Psoas muscle (tissue), 8 donors: ENCODE data around the gene CPXM2. TPM values are rescaled to one million over a fixed set of nuclear protein-coding genes. Genes with fewer than 3 reads are reported as not detected.

Experiments used
- ATAC-seq, 4 donors: fragments of 200-7000 bp; cut with Tn5 transposase; one replicate each; pipeline ENCODE4 v1.9.1; 2020; ENCODE audit warnings: moderate library complexity in 3 of 4, mild to moderate bottlenecking in 2 of 4
- DNase-seq, 2 donors: peaks; one replicate each; pipeline ENCODE4 v3.0.0-alpha.2; 2020
- H3K27ac ChIP-seq: fragments of 200-600 bp; one replicate; pipeline ENCODE4 v1.8.0; 2022
- H3K27me3 ChIP-seq, 3 donors: fragments of 200-600 bp in 1 of 3; one replicate each; pipeline versions ENCODE4 v1.6.1 to v1.8.0; 2013 to 2022; ENCODE audit warnings: low read length in 2 of 3, mild to moderate bottlenecking in 2 of 3, moderate library complexity in 1 of 3; ENCODE audit not compliant: insufficient read depth in 3 of 3
- H3K36me3 ChIP-seq, 2 donors: fragments of 200-600 bp in 1 of 2; one replicate each; pipeline versions ENCODE4 v1.6.1 to v1.8.0; 2013 to 2022; ENCODE audit warnings: low read depth in 1 of 2, mild to moderate bottlenecking in 1 of 2, moderate library complexity in 1 of 2; ENCODE audit not compliant: insufficient read depth in 1 of 2
- H3K4me1 ChIP-seq: fragments of 200-600 bp; one replicate; pipeline ENCODE4 v1.8.0; 2022
- H3K4me3 ChIP-seq: fragments of 200-600 bp; one replicate; pipeline ENCODE4 v1.8.0; 2022; ENCODE audit warnings: mild to moderate bottlenecking
- H3K9me3 ChIP-seq: fragments of 200-600 bp; one replicate; pipeline ENCODE4 v1.8.0; 2022
- WGBS, 3 donors: extraction: QIAGEN DNeasy Blood & Tissue Kit; methylation state at CpG; one replicate each; pipeline versions ENCODE4 v1.1.6 to v1.1.7; 2013; 5-methylcytosine and 5-hydroxymethylcytosine counted together
- intact Hi-C, 2 donors: fragments of 100-400 bp; cut with DNase I; formaldehyde crosslinking; loops; one replicate each; pipeline versions ENCODE4 v1.11.0 to v1.14.2; 2022
- polyA plus RNA-seq, 3 donors: library from polyadenylated mRNA; stranded (reverse); fragments of 200-250 nt; gene quantifications; one replicate each; pipeline ENCODE4 v1.2.3, GENCODE V29; 2013
- total RNA-seq, 4 donors: library from RNA; stranded (reverse); fragmentation: NEBNext Ultra II Directional in 2 of 4; extraction: Animal tissue kit (Norgen Biotek cat#: 25700) in 2 of 4; gene quantifications; one replicate each; pipeline versions ENCODE4 v1.2.1 to v1.2.4, GENCODE V29; 2021 to 2023
- TF ChIP-seq, protein P1 (sequence below): fragments of 200-600 bp; IDR thresholded peaks from one replicate; pipeline ENCODE4 v1.8.0; 2022; ENCODE audit warnings: antibody characterized with exemption
- donor health status: healthy with polysubstance abuse.
- donor health status: DM: no; HTN: no; CAD: no; lungs with moderate emphysema.
- donor health status: Bipolar disorder and iron deficiency.
- donor health status: healthy.
- donor health status: DM: yes; HTN: yes; CAD: no.
- donor health status: DM: no; HTN: no; CAD: no.
- donor health status: DM: no; HTN: no; CAD: no.
- donor health status: DM: yes; HTN: yes; CAD: no.

CPXM2 gene
- total and polyA plus RNA-seq, 7 donors, result 0.78 to 5.2 (median 1.4) TPM

DNA sequence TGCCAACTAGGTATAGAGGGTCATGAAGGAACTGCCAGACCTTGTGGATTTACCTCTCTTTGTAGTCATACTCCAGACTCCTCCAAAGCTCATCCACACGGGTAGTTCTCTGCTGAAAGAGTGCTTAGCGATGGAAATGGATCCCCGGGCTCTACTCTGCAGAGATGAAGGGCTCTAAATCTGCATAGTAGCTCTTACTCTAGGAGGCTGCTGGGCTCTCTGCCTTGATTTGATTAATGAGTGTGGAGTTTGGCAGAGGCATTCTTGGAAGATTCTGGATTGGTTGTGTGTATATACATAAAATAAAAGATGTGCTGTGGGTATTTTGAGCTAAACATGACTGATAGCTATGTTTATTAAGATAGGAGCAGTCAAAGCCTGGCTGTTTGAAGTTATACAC lies 21.3 kb upstream of the CPXM2 start:
- intact Hi-C loops, result no loop called here
- WGBS, 3 donors, result 19 to 28% (median 23%) methylated on average over 3 of the region's 3 CpGs
- ATAC-seq, result no peak

DNA sequence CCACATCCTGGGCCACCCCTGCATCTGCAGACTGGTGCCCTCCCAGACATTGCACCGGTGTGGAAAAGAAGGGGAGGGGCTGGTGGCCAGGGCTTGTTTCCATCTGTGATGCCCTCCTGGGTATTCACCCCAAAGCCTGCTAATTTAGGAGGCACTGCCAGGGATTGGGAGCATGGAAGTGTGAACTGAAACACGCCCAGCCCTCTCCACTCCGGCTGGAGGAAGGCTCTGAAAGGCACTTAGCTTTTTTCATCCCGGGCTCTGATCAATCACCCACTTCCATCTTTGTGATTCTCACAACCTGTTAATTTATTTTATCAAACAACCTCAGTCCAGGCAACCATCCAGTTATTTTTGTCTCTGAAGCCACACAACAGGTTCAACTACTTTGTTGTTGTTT lies 20.9 kb upstream of the CPXM2 start:
- Histone ChIP-seq H3K4me3 (no peak overlapping the region), H3K4me1 (no peaks in the 10 kb centered on the region), H3K36me3 (no peaks in the 10 kb centered on the region), H3K27me3 (peaks cover 0 to 8% (median 0%) of the 10 kb centered on the region in 3 donors), H3K9me3 (no peaks in the 10 kb centered on the region), H3K27ac (no peak overlapping the region)
- no peak for DNase-seq
- intact Hi-C loops, result no loop called here
- TF ChIP-seq, protein P1, sequence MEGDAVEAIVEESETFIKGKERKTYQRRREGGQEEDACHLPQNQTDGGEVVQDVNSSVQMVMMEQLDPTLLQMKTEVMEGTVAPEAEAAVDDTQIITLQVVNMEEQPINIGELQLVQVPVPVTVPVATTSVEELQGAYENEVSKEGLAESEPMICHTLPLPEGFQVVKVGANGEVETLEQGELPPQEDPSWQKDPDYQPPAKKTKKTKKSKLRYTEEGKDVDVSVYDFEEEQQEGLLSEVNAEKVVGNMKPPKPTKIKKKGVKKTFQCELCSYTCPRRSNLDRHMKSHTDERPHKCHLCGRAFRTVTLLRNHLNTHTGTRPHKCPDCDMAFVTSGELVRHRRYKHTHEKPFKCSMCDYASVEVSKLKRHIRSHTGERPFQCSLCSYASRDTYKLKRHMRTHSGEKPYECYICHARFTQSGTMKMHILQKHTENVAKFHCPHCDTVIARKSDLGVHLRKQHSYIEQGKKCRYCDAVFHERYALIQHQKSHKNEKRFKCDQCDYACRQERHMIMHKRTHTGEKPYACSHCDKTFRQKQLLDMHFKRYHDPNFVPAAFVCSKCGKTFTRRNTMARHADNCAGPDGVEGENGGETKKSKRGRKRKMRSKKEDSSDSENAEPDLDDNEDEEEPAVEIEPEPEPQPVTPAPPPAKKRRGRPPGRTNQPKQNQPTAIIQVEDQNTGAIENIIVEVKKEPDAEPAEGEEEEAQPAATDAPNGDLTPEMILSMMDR, result no peak
- no peak for ATAC-seq
- WGBS, 3 donors, result 42 to 52% (median 44%) methylated on average over 4 of the region's 4 CpGs

More for the DNA sequence above, 21.3 kb upstream of the CPXM2 start:
- Histone ChIP-seq H3K27ac (no peak overlapping the region), H3K27me3 (peaks cover 0 to 8% (median 0%) of the 10 kb centered on the region in 3 donors), H3K4me3 (no peak overlapping the region), H3K9me3 (no peaks in the 10 kb centered on the region), H3K4me1 (no peaks in the 10 kb centered on the region), H3K36me3 (no peaks in the 10 kb centered on the region)
- TF ChIP-seq, protein P1, result no peak
- no peak for DNase-seq

DNA sequence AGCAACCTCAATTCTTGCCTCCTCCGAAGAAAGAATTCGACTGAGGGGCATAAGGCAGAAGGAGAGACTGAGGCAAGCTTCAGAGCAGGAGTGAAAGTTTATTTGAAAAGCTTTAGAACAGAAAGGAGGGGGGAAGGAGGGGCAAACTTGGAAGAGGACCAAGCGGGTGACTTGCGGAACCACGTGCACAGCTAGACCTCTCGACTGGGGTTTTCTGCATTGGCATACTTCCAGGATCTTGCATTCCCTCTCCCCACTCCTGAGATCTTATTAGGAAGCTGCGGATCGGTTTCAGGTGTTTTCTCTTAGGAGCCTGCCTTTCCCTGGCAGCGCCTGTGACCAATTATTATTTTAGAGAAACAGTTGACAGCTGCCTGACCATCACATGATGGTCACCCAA lies 20.3 kb upstream of the CPXM2 start:
- Histone ChIP-seq H3K4me3 (no peak overlapping the region), H3K9me3 (no peaks in the 10 kb centered on the region), H3K4me1 (no peaks in the 10 kb centered on the region), H3K27ac (no peak overlapping the region), H3K36me3 (no peaks in the 10 kb centered on the region), H3K27me3 (peaks cover 0 to 8% (median 0%) of the 10 kb centered on the region in 3 donors)
- ATAC-seq (no peak), DNase-seq (no peak)
- intact Hi-C loops, result no loop called here
- WGBS, 3 donors, result 23 to 28% (median 25%) methylated on average over 9 of the region's 9 CpGs
- TF ChIP-seq, protein P1, result no peak

DNA sequence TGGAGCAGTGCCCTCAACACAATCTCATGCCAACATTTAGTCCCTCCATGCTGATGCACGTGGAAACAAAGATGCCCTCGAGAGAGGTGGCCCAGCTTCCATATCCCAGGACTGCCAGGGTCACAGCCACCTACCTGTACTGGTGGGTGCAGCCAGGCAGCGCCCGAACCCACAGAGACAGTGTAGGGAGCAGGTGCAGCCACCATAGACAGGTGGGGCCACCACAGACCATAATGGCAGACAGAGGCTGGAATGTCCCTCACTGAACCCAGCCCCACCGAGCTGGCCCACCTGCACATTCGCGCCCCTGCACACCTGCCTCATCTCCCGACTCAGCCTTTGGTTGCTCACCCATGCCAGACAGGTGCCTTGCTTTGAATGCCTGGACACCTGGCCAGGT lies 18.3 kb upstream of the CPXM2 start:
- Histone ChIP-seq H3K27me3 (peaks cover 0 to 8% (median 0%) of the 10 kb centered on the region in 3 donors), H3K9me3 (no peaks in the 10 kb centered on the region), H3K27ac (no peak overlapping the region), H3K4me3 (no peak overlapping the region), H3K36me3 (no peaks in the 10 kb centered on the region), H3K4me1 (no peaks in the 10 kb centered on the region)
- DNase-seq (no peak), ATAC-seq (no peak)
- intact Hi-C loops, result no loop called here
- TF ChIP-seq, protein P1, result no peak
- WGBS, 3 donors, result 80 to 89% (median 83%) methylated on average over 7 to 8 of the region's 8 CpGs

DNA sequence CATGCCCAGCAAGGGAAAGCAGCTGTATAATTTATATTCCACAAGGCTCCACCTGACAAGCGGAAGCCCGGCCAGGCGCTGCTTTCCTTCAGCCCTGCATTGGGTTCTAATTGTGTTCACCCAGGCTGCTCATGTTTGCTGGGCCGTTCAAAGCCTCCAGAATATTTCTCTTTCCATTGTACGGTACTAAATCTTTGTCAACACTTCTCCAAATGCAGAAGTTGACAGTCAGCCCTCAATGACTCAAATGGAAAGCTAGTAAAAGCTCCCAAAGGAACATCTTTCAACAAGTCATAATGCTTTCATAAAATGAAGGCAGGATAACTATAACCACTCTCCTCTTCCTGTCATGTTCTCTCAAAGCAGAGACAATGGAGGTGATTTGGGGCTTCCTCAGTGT lies 17.8 kb upstream of the CPXM2 start:
- Histone ChIP-seq H3K4me3 (no peak overlapping the region), H3K27ac (no peak overlapping the region), H3K9me3 (no peaks in the 10 kb centered on the region), H3K36me3 (no peaks in the 10 kb centered on the region), H3K4me1 (no peaks in the 10 kb centered on the region), H3K27me3 (peaks cover 0 to 8% (median 0%) of the 10 kb centered on the region in 3 donors)
- TF ChIP-seq, protein P1, result no peak
- intact Hi-C loops, result no loop called here
- ATAC-seq, result no peak
- no peak for DNase-seq
- 42 to 57% (median 45%) methylated on average over 5 of the region's 5 CpGs for WGBS, 3 donors
